GM12878 (cell line): Measurements from ENCODE around the gene LIX1. TPM values are rescaled to one million over a fixed set of nuclear protein-coding genes. Genes with fewer than 3 reads are reported as not detected.
A peak's percentile ranks its signal among the peaks of the same experiment; 100 is the strongest.

Experiments used
- ATAC-seq: fragments of 200-7000 bp; cut with Tn5 transposase; 3 replicates; pipeline ENCODE4 v1.9.1; 2020; ENCODE audit warnings: mild to moderate bottlenecking, moderate library complexity
- BruUV-seq: library from RNA; stranded (reverse); fragments of 400-500 nt; replicated peaks from 2 replicates; lab custom pipeline; 2021; lab: Mats Ljungman, UMichigan
- CTCF ChIA-PET: fragments of 300-600 bp; sonication (Branson Sonifier 250); formaldehyde crosslinking; extraction: SDS; loops from one replicate; lab custom pipeline; 2021; ENCODE audit warnings: inconsistent platforms; lab: Yijun Ruan, JAX
- POLR2A ChIA-PET: fragments of 350-600 bp; formaldehyde crosslinking; extraction: SDS; loops from one replicate; lab custom pipeline; 2021; ENCODE audit warnings: inconsistent platforms; lab: Charles Lee
- RAD21 ChIA-PET: fragments of 300-600 bp; sonication (Branson Sonifier 250); formaldehyde crosslinking; loops from one replicate; lab custom pipeline; 2023; ENCODE audit warnings: antibody characterized with exemption; ENCODE audit not compliant: unreplicated experiment; lab: Charles Lee
- SMC1A ChIA-PET: fragments of 300-600 bp; sonication (Branson Sonifier 250); formaldehyde crosslinking; loops from one replicate; lab custom pipeline; 2023; ENCODE audit not compliant: unreplicated experiment, uncharacterized antibody; lab: Charles Lee
- DNase-seq: peaks from one replicate; pipeline ENCODE4 v3.0.0-alpha.2; 2011; ENCODE audit warnings: low read depth, low spot score
- FAIRE-seq: peaks from 3 replicates; lab custom pipeline; 2011; peaks lifted over from hg19 to GRCh38; lab: Jason Lieb, UNC
- H2AFZ ChIP-seq: 2 replicates; pipeline ENCODE4 v1.6.0; 2011; ENCODE audit warnings: low read depth, low read length, control low read depth; ENCODE audit not compliant: control insufficient read depth
- H3K27ac ChIP-seq: 2 replicates; pipeline ENCODE4 v1.5.1; 2011; ENCODE audit warnings: control low read depth; ENCODE audit not compliant: control insufficient read depth, insufficient read depth
- H3K27me3 ChIP-seq, 2 experiments: replicated peaks in 1 of 2; 2 replicates each; pipeline versions ENCODE4 v1.6.0 to v1.6.1; 2011; ENCODE audit warnings: low read length in 1 of 2; ENCODE audit not compliant: control insufficient read depth in 2 of 2, insufficient read depth in 2 of 2
- H3K36me3 ChIP-seq, 2 experiments: 2 replicates each; pipeline ENCODE4 v1.5.1; 2011; ENCODE audit warnings: low read length in 1 of 2; ENCODE audit not compliant: control insufficient read depth in 2 of 2, insufficient read depth in 2 of 2
- H3K4me1 ChIP-seq: 2 replicates; pipeline ENCODE4 v1.6.1; 2011; ENCODE audit warnings: mild to moderate bottlenecking, low read length, moderate library complexity, mixed read lengths; ENCODE audit not compliant: control insufficient read depth, insufficient read depth
- H3K4me2 ChIP-seq: 2 replicates; pipeline ENCODE4 v1.6.0; 2011; ENCODE audit warnings: control low read depth; ENCODE audit not compliant: control insufficient read depth, insufficient read depth
- H3K4me3 ChIP-seq: fragments of 200-600 bp; sonication (generic); 2 replicates; pipeline ENCODE4 v1.5.1; 2016
- H3K79me2 ChIP-seq: 2 replicates; pipeline ENCODE4 v1.6.0; 2011; ENCODE audit warnings: low read length; ENCODE audit not compliant: control insufficient read depth, insufficient read depth
- H3K9ac ChIP-seq: 2 replicates; pipeline ENCODE4 v1.8.0; 2011; ENCODE audit warnings: low read length, control low read depth, mixed read lengths; ENCODE audit not compliant: control insufficient read depth, insufficient read depth
- H3K9me3 ChIP-seq: replicated peaks from 3 replicates; pipeline ENCODE4 v1.5.1; 2011; ENCODE audit warnings: mild to moderate bottlenecking, low read length; ENCODE audit not compliant: control insufficient read depth, insufficient read depth
- H4K20me1 ChIP-seq: 2 replicates; pipeline ENCODE4 v1.6.0; 2011; ENCODE audit not compliant: control insufficient read depth, insufficient read depth
- EED ChIP-seq: sonication (generic); IDR thresholded peaks from 2 replicates; pipeline ENCODE4 v1.6.1; 2016; ENCODE audit warnings: antibody characterized with exemption, low read depth
- HDAC6 ChIP-seq: fragments of 200-600 bp; sonication (generic); IDR thresholded peaks from one replicate; pipeline ENCODE4 v1.8.0; 2017; ENCODE audit warnings: antibody characterized with exemption; ENCODE audit not compliant: unreplicated experiment
- POLR2AphosphoS5 ChIP-seq: IDR thresholded peaks from 2 replicates; pipeline ENCODE4 v1.6.1; 2011; ENCODE audit warnings: mild to moderate bottlenecking, low read length, inconsistent platforms
- SPI1 ChIP-seq: IDR thresholded peaks from 2 replicates; pipeline ENCODE4 v1.6.1; 2011; ENCODE audit warnings: low read depth, mild to moderate bottlenecking, low read length, moderate library complexity, borderline replicate concordance; ENCODE audit not compliant: insufficient read depth
- STAT3 ChIP-seq: IDR thresholded peaks from 2 replicates; pipeline ENCODE4 v1.6.1; 2011; ENCODE audit warnings: low read depth, low read length, improper control_type of control experiment
- WGBS: methylation state at CpG from one replicate; pipeline ENCODE4 v1.1.6; 2016; ENCODE audit warnings: low lambda C conversion rate; ENCODE audit not compliant: insufficient replicate concordance, insufficient coverage; ENCODE audit errors: missing lambda C conversion rate; 5-methylcytosine and 5-hydroxymethylcytosine counted together
- in situ Hi-C: fragments of 300-500 bp; cut with MboI; formaldehyde crosslinking; loops from 9 replicates; pipeline ENCODE4 v1.14.3; 2018; ENCODE audit warnings: mixed read lengths
- intact Hi-C: fragments of 100-400 bp; cut with micrococcal nuclease; formaldehyde crosslinking; loops from one replicate; pipeline ENCODE4 v1.14.2; 2022; ENCODE audit not compliant: unreplicated experiment
- polyA plus RNA-seq, 11 experiments: library from polyadenylated mRNA; depleted of rRNA in 4 of 11; unstranded in 6 of 11; stranded (reverse) in 5 of 11; fragments of >200 nt; fragmentation: Nextera tagmentation in 4 of 11; fragmentation: Illumina TruSeq in 1 of 11; extraction: Ambion mirVana in 4 of 11; extraction: Trizol in 1 of 11; gene quantifications; 1 replicate in 1 of 11; 2 replicates in 10 of 11; pipeline versions ENCODE4 v1.2.1 to v1.2.3, GENCODE V29; 2011 to 2016; ENCODE audit warnings: inconsistent platforms in 2 of 11, missing spikeins in 2 of 11, low read depth in 1 of 11
- total RNA-seq, 4 experiments: library from RNA; depleted of rRNA in 3 of 4; stranded (reverse); fragments of >200 nt in 3 of 4; fragmentation: Illumina TruSeq in 1 of 4; extraction: Trizol in 1 of 4; gene quantifications; 2 replicates each; pipeline versions ENCODE4 v1.2.1 to v1.2.3, GENCODE V29; 2013 to 2021
- TF ChIP-seq, protein P1 (sequence below): fragments of 450-650 bp; IDR thresholded peaks from 2 replicates; pipeline ENCODE4 v1.6.1; 2017; ENCODE audit warnings: low read depth, mild to moderate bottlenecking, moderate library complexity

LIX1 gene
- total and polyA plus RNA-seq, 10 of the 15 experiments (the other 5 are each of a cell fraction or from before 2014, with no cell fraction given), result 0.02 to 0.07 (median 0.04) TPM; not detected in 5

DNA sequence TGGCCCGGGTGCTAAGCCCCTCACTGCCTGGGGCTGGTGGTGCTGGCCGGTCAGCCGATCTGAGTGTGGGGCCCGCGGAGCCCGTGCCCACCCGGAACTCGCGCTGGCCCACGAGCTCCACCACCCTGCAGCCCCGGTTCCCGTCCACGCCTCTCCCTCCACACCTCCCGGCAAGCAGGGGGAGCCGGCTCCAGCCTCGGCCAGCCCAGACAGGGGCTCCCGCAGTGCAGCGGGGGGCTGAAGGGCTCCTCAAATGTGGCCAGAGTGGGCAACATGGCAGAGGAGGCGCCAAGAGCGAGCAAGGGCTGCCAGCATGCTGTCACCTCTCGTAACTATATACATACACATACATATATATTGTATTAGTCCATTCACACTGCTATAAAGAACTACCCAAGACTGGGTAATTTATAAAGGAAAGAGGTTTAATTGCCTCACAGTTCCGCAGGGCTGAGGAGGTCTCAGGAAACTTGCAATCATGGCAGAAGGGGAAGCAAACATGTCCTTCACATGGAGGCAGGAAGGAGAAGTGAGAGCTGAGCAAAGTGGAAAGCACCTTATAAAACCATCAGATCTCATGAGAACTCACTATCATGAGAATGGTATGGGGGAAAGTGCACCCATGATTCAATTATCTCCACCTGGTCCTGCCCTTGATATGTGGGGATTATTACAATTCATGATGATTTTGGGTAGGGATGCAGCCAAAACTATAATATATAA is 56.8 kb downstream of the LIX1 start:
- Histone ChIP-seq H3K36me3 (no peaks in the 10 kb centered on the region), H3K9ac (no peak overlapping the region), H4K20me1 (no peaks in the 10 kb centered on the region), H3K4me3 (no peak overlapping the region), H3K4me2 (no peak overlapping the region), H3K79me2 (no peaks in the 10 kb centered on the region), H3K27ac (no peak overlapping the region), H2AFZ (no peak overlapping the region), H3K27me3 (no peaks in the 10 kb centered on the region), H3K9me3 (peaks cover 9% of the 10 kb centered on the region; the same call in 2 of the 3 replicates), H3K4me1 (peaks cover 4% of the 10 kb centered on the region; the same call in 1 of the 2 replicates)
- POLR2A ChIA-PET, result no interaction called here
- BruUV-seq, result no TSS peak
- RAD21 ChIA-PET, result no interaction called here
- intact Hi-C loops (no loop called here), in situ Hi-C loops (no loop called here)
- 91% methylated on average over 20 of the region's 22 CpGs for WGBS
- DNase-seq, result no peak
- TF ChIP-seq SPI1, result peak; percentile 66; the same call in 1 of the 2 replicates
- TF ChIP-seq EED, result no peak
- no peak for TF ChIP-seq STAT3
- TF ChIP-seq POLR2AphosphoS5, result no peak
- TF ChIP-seq, protein P1, sequence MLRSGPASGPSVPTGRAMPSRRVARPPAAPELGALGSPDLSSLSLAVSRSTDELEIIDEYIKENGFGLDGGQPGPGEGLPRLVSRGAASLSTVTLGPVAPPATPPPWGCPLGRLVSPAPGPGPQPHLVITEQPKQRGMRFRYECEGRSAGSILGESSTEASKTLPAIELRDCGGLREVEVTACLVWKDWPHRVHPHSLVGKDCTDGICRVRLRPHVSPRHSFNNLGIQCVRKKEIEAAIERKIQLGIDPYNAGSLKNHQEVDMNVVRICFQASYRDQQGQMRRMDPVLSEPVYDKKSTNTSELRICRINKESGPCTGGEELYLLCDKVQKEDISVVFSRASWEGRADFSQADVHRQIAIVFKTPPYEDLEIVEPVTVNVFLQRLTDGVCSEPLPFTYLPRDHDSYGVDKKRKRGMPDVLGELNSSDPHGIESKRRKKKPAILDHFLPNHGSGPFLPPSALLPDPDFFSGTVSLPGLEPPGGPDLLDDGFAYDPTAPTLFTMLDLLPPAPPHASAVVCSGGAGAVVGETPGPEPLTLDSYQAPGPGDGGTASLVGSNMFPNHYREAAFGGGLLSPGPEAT, result peak; percentile 50; the same call in 1 of the 2 replicates
- TF ChIP-seq HDAC6, result no peak
- CTCF ChIA-PET, result no interaction called here
- peak; percentile 71 for ATAC-seq
- no peak for FAIRE-seq
- SMC1A ChIA-PET, result no interaction called here
